ENCODE data around the gene RASSF10. TPM values are rescaled to one million over a fixed set of nuclear protein-coding genes. Genes with fewer than 3 reads are reported as not detected.
A peak's percentile ranks its signal among the peaks of the same experiment; 100 is the strongest.

The RASSF10 gene
- total RNA-seq, 1 donor from 2014 or later = 6.4 TPM

GRCh38 chr11:13000116-13000515 lies 9.0 kb upstream of the RASSF10 start:
- Mint-ChIP-seq H3K27ac (ENCODE audit: unreplicated experiment) (no peak overlapping the region), H3K4me3 (no peak overlapping the region), H3K4me1 (peaks cover 17% of the 10 kb centered on the region), H3K27me3 (ENCODE audit: low read depth) (no peaks in the 10 kb centered on the region), H3K36me3 (ENCODE audit: low read depth) (peaks cover 10% of the 10 kb centered on the region), H3K9me3 (peaks cover 11% of the 10 kb centered on the region)
- TF ChIP-seq CTCF (conservative IDR thresholded peaks at IDR 0.05) = no peak
- no peak for DNase-seq (ENCODE audit: low read depth, low spot score)

- no peak for TF ChIP-seq CTCF (conservative IDR thresholded peaks at IDR 0.05)
- Mint-ChIP-seq H3K4me1 (peaks cover 17% of the 10 kb centered on the region), H3K27ac (ENCODE audit: unreplicated experiment) (no peak overlapping the region), H3K4me3 (no peak overlapping the region), H3K27me3 (ENCODE audit: low read depth) (no peaks in the 10 kb centered on the region), H3K36me3 (ENCODE audit: low read depth) (peaks cover 11% of the 10 kb centered on the region), H3K9me3 (peaks cover 12% of the 10 kb centered on the region)
- no peak for DNase-seq (ENCODE audit: low read depth, low spot score)
Observed at GRCh38 chr11:13000721-13001120, 8.4 kb upstream of the RASSF10 start.

GRCh38 chr11:13003736-13004493 lies 5.2 kb upstream of the RASSF10 start:
- no peak overlapping the region for H3K4me3 Mint-ChIP-seq
- H3K27me3 Mint-ChIP-seq (ENCODE audit: low read depth) = peaks cover 23% of the 10 kb centered on the region
- peaks cover 10% of the 10 kb centered on the region for H3K9me3 Mint-ChIP-seq
- TF ChIP-seq CTCF (conservative IDR thresholded peaks at IDR 0.05) = no peak
- peaks cover 8% of the 10 kb centered on the region for H3K36me3 Mint-ChIP-seq (ENCODE audit: low read depth)
- H3K27ac Mint-ChIP-seq (ENCODE audit: unreplicated experiment) = no peak overlapping the region
- no peak for DNase-seq (ENCODE audit: low read depth, low spot score)
- H3K4me1 Mint-ChIP-seq = peaks cover 32% of the 10 kb centered on the region

- H3K27me3 Mint-ChIP-seq (ENCODE audit: low read depth) = peaks cover 50% of the 10 kb centered on the region
- H3K27ac Mint-ChIP-seq (ENCODE audit: unreplicated experiment) = no peak overlapping the region
- no peak for DNase-seq (ENCODE audit: low read depth, low spot score)
- peaks cover 10% of the 10 kb centered on the region for H3K9me3 Mint-ChIP-seq
- H3K4me3 Mint-ChIP-seq = peak overlapping the region; percentile 95
- H3K36me3 Mint-ChIP-seq (ENCODE audit: low read depth) = peaks cover 8% of the 10 kb centered on the region
- no peak for TF ChIP-seq CTCF (conservative IDR thresholded peaks at IDR 0.05)
- H3K4me1 Mint-ChIP-seq = peaks cover 43% of the 10 kb centered on the region
Observed at GRCh38 chr11:13007182-13008060, 1.7 kb upstream of the RASSF10 start.

- Mint-ChIP-seq H3K4me1 (peaks cover 50% of the 10 kb centered on the region), H3K36me3 (ENCODE audit: low read depth) (peaks cover 8% of the 10 kb centered on the region), H3K27me3 (ENCODE audit: low read depth) (peaks cover 55% of the 10 kb centered on the region), H3K4me3 (peak overlapping the region; percentile 95), H3K9me3 (peaks cover 10% of the 10 kb centered on the region), H3K27ac (ENCODE audit: unreplicated experiment) (no peak overlapping the region)
- DNase-seq (ENCODE audit: low read depth, low spot score) = no peak
- TF ChIP-seq CTCF (conservative IDR thresholded peaks at IDR 0.05) = no peak
Observed at GRCh38 chr11:13008061-13008435, 1.1 kb upstream of the RASSF10 start.

All from neural crest cell (in vitro differentiated cells).